Epithelial cell of prostate (primary cell): ENCODE measurements around the gene RBBP8NL.
"Not testable (repeated sequence)": the region's sequence is repeated elsewhere in the genome, so short reads cannot be mapped to it uniquely, and the experiment has no call there.

Experiments used
- DNase-seq: peaks from one replicate; pipeline ENCODE4 v3.0.0-alpha.2; 2011; ENCODE audit warnings: low read depth, low spot score
- H3K27ac ChIP-seq: fragments of 450-650 bp; 2 replicates; pipeline ENCODE4 v1.5.1; 2017; ENCODE audit warnings: mild to moderate bottlenecking

The RBBP8NL gene

GRCh38 chr20:62382306-62383198 lies 44.8 kb downstream of the RBBP8NL start:
- DNase-seq = peak; percentile 31
- H3K27ac ChIP-seq = no peak overlapping the region

GRCh38 chr20:62381842-62382241 lies 45.5 kb downstream of the RBBP8NL start:
- peak overlapping the region; percentile 7 for H3K27ac ChIP-seq
- DNase-seq = no peak

- DNase-seq = peak; percentile 53
These were observed 46.0 kb downstream of the RBBP8NL start for GRCh38 chr20:62381202-62381797.

GRCh38 chr20:62378215-62378614 lies 49.1 kb downstream of the RBBP8NL start:
- H3K27ac ChIP-seq = peak overlapping the region; percentile 97
- peak; percentile 85 for DNase-seq

More at GRCh38 chr20:62381202-62381797, 46.0 kb downstream of the RBBP8NL start:
- peak overlapping the region; percentile 7 for H3K27ac ChIP-seq

- no peak for DNase-seq
- H3K27ac ChIP-seq = peak overlapping the region; percentile 97
These were observed 49.6 kb downstream of the RBBP8NL start for GRCh38 chr20:62377615-62378178.

- H3K27ac ChIP-seq = peak overlapping the region; percentile 97
- DNase-seq = no peak
These were observed 50.3 kb downstream of the RBBP8NL start for GRCh38 chr20:62377064-62377461.

GRCh38 chr20:62376112-62377063 lies 51.0 kb downstream of the RBBP8NL start:
- DNase-seq = no peak
- peak overlapping the region; percentile 97 for H3K27ac ChIP-seq

- DNase-seq = no peak
- no peak overlapping the region for H3K27ac ChIP-seq
These were observed 52.8 kb downstream of the RBBP8NL start for GRCh38 chr20:62374331-62375152.

- not testable (repeated sequence) for H3K27ac ChIP-seq, DNase-seq
These were observed 53.6 kb downstream of the RBBP8NL start for GRCh38 chr20:62373631-62374179.

GRCh38 chr20:62372042-62372993 lies 55.0 kb downstream of the RBBP8NL start:
- no peak for DNase-seq
- H3K27ac ChIP-seq = no peak overlapping the region

- H3K27ac ChIP-seq = no peak overlapping the region
- DNase-seq = no peak
These were observed 55.7 kb downstream of the RBBP8NL start for GRCh38 chr20:62371588-62372041.

GRCh38 chr20:62370807-62371587 lies 56.3 kb downstream of the RBBP8NL start:
- no peak for DNase-seq
- H3K27ac ChIP-seq = no peak overlapping the region

GRCh38 chr20:62370115-62370806 lies 57.1 kb downstream of the RBBP8NL start:
- DNase-seq = no peak
- H3K27ac ChIP-seq = no peak overlapping the region

GRCh38 chr20:62369815-62370114 lies 57.6 kb downstream of the RBBP8NL start:
- no peak overlapping the region for H3K27ac ChIP-seq

GRCh38 chr20:62368976-62369814 lies 58.1 kb downstream of the RBBP8NL start:
- DNase-seq = no peak
- H3K27ac ChIP-seq = peak overlapping the region; percentile 7

More at GRCh38 chr20:62369815-62370114, 57.6 kb downstream of the RBBP8NL start:
- no peak for DNase-seq
